GM12872 (cell line): ENCODE data around the gene PRKCE.

Experiments
- TF ChIP-seq, protein P1 (sequence below): IDR thresholded peaks from 3 replicates; pipeline ENCODE4 v1.5.1; 2011; ENCODE audit warnings: low read depth, mild to moderate bottlenecking, low read length, moderate library complexity; ENCODE audit not compliant: insufficient read depth

The PRKCE gene

DNA sequence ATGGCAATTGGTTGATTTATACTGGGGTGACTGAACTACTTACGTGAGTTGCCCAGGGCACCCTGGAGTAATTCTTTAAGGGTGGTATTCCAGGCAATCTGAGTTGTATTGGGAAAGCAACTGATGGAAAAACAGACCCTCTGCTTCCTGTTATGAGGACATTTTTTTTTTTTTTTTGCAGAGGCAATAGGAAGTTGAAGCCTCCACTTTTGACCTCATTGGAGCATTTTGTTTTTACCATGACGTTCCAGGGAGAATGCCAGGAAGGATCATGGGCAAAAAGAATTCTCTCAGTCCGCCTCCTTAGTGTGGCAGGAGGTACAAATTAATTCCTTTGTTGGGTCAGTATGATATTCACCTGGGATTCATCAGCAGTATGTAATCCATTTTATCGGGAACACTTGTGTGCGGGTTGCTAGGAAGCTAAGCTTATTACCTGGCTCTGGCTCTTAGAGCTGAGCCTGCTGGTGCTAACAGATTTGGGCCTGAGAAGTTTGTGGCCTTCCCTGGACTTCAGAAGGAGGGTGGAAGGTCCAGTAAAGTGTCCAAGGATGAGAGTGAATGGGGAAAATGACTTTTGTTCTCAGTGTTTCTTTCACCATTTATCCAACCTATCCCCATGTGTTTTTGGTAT, 372.8 kb downstream of the PRKCE start:
- TF ChIP-seq, protein P1, sequence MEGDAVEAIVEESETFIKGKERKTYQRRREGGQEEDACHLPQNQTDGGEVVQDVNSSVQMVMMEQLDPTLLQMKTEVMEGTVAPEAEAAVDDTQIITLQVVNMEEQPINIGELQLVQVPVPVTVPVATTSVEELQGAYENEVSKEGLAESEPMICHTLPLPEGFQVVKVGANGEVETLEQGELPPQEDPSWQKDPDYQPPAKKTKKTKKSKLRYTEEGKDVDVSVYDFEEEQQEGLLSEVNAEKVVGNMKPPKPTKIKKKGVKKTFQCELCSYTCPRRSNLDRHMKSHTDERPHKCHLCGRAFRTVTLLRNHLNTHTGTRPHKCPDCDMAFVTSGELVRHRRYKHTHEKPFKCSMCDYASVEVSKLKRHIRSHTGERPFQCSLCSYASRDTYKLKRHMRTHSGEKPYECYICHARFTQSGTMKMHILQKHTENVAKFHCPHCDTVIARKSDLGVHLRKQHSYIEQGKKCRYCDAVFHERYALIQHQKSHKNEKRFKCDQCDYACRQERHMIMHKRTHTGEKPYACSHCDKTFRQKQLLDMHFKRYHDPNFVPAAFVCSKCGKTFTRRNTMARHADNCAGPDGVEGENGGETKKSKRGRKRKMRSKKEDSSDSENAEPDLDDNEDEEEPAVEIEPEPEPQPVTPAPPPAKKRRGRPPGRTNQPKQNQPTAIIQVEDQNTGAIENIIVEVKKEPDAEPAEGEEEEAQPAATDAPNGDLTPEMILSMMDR: no peak

- TF ChIP-seq, protein P1: no peak
Observed at GRCh38 chr2:46025081-46025480, 373.6 kb downstream of the PRKCE start.

DNA sequence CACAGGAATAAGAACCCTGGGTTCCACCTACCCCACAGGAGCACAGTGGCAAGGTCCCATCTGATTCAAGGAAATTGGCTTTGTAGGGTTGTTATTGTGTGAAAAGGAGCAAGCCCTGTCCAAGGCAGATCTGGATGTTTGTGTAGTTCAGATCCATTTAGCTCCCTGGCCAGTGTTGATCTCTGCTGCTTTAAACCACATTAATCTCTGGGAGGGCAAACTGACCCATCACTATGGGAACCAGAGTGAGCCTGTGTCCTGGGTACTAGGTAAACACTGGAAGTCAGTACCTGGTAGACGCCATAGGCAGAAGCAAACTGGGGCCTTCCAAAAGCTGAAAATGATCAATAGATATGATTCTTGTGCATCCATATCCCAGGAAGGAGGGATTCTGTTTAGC, 374.2 kb downstream of the PRKCE start:
- TF ChIP-seq, protein P1: no peak

- TF ChIP-seq, protein P1: no peak
Observed at GRCh38 chr2:46026431-46026830, 375.0 kb downstream of the PRKCE start.

DNA sequence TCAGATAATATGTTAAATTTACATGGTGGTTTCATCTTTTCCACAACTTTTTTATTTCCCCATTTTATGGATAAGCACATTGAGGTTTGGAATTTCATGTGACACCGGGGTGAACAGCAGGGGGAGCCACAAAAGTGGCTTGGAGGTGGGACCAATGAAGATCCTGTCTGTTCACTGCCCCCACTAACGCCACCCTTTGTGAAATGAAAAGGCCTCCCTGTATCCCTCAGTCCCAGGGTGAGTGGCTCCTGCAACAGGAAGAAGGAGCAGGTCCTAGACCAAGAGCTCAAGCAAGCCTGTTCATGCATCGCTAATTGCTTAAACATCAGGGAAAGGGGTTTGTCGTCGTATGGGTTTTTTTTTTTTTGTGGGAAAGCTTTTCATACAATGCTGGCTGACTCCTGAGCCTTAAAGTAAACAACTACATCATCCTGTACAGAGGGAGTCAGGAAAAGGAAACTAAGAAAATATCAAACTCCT, 377.9 kb downstream of the PRKCE start:
- TF ChIP-seq, protein P1: 0 out of 3 replicates have a peak, but pooled peaks have one; percentile 20

- TF ChIP-seq, protein P1: no peak
Observed at GRCh38 chr2:46030330-46030729, 378.9 kb downstream of the PRKCE start.

DNA sequence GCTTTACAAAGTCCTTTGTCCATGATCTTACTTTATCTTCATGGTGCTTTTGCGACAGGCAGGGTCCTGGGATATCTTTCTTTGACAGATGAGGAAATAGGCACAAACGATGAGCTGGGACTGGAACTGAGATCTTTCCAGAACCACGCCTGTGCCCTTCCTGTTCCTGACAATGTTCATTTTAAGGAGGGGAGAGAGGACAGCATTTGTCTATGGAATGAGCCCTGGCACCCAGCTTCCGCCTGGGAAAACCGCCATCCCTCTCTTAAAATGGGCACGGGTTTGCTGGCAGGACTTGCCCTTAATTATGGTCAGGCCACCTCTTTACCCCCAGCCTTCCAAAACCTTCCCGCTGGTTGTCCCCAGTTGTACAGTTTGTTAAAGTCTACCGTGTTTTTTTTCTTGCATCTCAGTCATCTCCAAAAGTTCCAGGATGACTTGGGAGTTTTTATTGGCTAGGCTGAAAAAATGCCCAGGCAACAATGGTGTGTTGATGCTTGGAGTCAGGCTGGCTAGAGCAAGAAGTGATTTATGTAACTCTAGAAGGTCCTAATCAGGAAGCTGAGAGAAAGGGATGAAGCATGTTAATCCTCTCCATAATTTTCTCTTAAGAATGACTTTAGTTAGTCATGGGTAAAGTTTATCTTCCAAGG, 380.8 kb downstream of the PRKCE start:
- TF ChIP-seq, protein P1: no peak
